Epithelial cell of esophagus (primary cell): ENCODE results near the gene DIPK1A.
A peak's percentile ranks its signal among the peaks of the same experiment; 100 is the strongest.

Experiments
- DNase-seq: peaks from one replicate; pipeline ENCODE4 v3.0.0; 2010; ENCODE audit warnings: low read depth
- H3K4me3 ChIP-seq: 2 replicates; pipeline ENCODE4 v1.5.1; 2011; ENCODE audit warnings: mild to moderate bottlenecking, low read length, control low read depth
- TF ChIP-seq, protein P1 (sequence below): IDR thresholded peaks from 2 replicates; pipeline ENCODE4 v1.5.1; 2011; ENCODE audit warnings: low read depth, mild to moderate bottlenecking, low read length, control low read depth, inconsistent platforms; ENCODE audit not compliant: insufficient read depth; ENCODE audit errors: missing control alignments

DIPK1A gene

GRCh38 chr1:92842082-92843045, 118.9 kb downstream of the DIPK1A start:
- TF ChIP-seq, protein P1, sequence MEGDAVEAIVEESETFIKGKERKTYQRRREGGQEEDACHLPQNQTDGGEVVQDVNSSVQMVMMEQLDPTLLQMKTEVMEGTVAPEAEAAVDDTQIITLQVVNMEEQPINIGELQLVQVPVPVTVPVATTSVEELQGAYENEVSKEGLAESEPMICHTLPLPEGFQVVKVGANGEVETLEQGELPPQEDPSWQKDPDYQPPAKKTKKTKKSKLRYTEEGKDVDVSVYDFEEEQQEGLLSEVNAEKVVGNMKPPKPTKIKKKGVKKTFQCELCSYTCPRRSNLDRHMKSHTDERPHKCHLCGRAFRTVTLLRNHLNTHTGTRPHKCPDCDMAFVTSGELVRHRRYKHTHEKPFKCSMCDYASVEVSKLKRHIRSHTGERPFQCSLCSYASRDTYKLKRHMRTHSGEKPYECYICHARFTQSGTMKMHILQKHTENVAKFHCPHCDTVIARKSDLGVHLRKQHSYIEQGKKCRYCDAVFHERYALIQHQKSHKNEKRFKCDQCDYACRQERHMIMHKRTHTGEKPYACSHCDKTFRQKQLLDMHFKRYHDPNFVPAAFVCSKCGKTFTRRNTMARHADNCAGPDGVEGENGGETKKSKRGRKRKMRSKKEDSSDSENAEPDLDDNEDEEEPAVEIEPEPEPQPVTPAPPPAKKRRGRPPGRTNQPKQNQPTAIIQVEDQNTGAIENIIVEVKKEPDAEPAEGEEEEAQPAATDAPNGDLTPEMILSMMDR = no peak
- no peak overlapping the region for H3K4me3 ChIP-seq
- DNase-seq = no peak

GRCh38 chr1:92840600-92840999, 120.7 kb downstream of the DIPK1A start:
- TF ChIP-seq, protein P1 = no peak
- no peak for DNase-seq
- no peak overlapping the region for H3K4me3 ChIP-seq

GRCh38 chr1:92839442-92839841, 121.8 kb downstream of the DIPK1A start:
- H3K4me3 ChIP-seq = no peak overlapping the region
- DNase-seq = no peak
- TF ChIP-seq, protein P1 = no peak

GRCh38 chr1:92838519-92838918, 122.7 kb downstream of the DIPK1A start:
- DNase-seq = no peak
- no peak overlapping the region for H3K4me3 ChIP-seq
- TF ChIP-seq, protein P1 = no peak

DNA sequence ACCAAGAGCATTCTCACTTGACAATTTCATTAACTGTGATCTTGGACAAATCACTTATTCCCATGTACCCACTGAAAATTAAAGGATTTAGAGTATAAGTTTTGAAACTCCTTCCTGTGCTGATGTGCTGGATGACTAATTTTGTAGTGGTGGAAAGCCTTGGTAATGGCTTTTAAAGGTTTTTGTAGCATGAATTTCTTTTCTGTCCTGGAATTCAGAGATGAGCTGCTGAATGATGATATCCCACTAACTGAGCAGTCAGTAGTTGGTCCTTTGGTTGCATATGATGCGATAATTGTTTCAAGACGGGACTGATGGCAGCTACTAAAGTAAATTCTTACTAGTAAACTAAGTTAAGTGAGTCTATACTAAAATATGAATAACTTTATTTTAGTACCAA, 124.2 kb downstream of the DIPK1A start:
- TF ChIP-seq, protein P1 = no peak
- no peak for DNase-seq
- H3K4me3 ChIP-seq = no peak overlapping the region

GRCh38 chr1:92834617-92835016, 126.6 kb downstream of the DIPK1A start:
- TF ChIP-seq, protein P1 = no peak
- no peak for DNase-seq
- H3K4me3 ChIP-seq = peak overlapping the region; percentile 97
